Measurements from ENCODE around the gene LAMA4.

DNA sequence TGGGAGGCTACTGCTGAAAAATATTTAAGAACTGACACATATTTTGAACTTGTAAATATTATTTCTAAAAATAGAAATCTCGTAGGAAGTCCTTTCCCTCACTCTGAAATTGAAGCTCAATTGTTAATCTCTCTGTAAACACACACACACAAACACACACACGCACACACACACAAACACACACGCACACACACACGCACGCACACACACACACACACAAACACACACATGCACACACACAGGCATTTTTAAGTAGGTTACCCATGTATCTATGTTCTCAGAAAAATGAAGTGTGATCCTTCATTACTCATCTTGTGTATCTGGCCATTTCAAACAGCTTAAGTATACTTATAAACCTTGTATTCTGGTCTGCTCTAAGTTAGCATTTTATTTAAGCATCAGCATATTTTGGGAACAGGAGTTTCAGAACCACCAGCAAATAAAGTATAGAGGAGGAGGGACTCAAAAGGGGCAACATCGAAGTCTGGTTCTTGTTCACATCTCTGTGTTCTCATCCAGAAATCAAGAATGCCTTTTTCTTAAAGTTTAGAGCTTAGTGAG, 188.9 kb downstream of the LAMA4 start:
- no peak for TF ChIP-seq CTCF (IDR thresholded peaks at IDR 0.05)
- TF ChIP-seq EZH2 (IDR thresholded peaks at IDR 0.05) = no peak

Measured in neural progenitor cell (in vitro differentiated cells).